GM06990 (cell line): Measurements from ENCODE around the gene KLHL6.

Experiments used
- DNase-seq: peaks from one replicate; pipeline ENCODE4 v3.0.0-alpha.2; 2011; ENCODE audit not compliant: insufficient read length; ENCODE audit errors: extremely low read depth
- H3K27me3 ChIP-seq: replicated peaks from 2 replicates; pipeline ENCODE4 v1.6.0; 2011; ENCODE audit warnings: low read length; ENCODE audit not compliant: control insufficient read depth, insufficient read depth
- H3K36me3 ChIP-seq: 2 replicates; pipeline ENCODE4 v1.5.1; 2011; ENCODE audit warnings: low read length; ENCODE audit not compliant: control insufficient read depth, insufficient read depth
- H3K4me3 ChIP-seq: replicated peaks from 2 replicates; pipeline ENCODE4 v1.5.1; 2011; ENCODE audit warnings: low read depth, mild to moderate bottlenecking, control low read depth, low read length
- CTCF ChIP-seq: IDR thresholded peaks from 2 replicates; pipeline ENCODE4 v1.5.1; 2011; ENCODE audit warnings: low read length, control low read depth, mild to moderate bottlenecking, inconsistent platforms; ENCODE audit not compliant: insufficient read depth, poor library complexity, severe bottlenecking

The KLHL6 gene

GRCh38 chr3:183491923-183492848 is 63.3 kb downstream of the KLHL6 start:
- TF ChIP-seq CTCF, result no peak
- DNase-seq, result no peak
- Histone ChIP-seq H3K36me3 (peaks cover 7% of the 10 kb centered on the region), H3K4me3 (no peak overlapping the region), H3K27me3 (no peaks in the 10 kb centered on the region; the same call in 1 of the 2 replicates)

- Histone ChIP-seq H3K36me3 (peaks cover 7% of the 10 kb centered on the region), H3K27me3 (peaks cover 3% of the 10 kb centered on the region), H3K4me3 (no peak overlapping the region)
- no peak for TF ChIP-seq CTCF
- no peak for DNase-seq
Measured at GRCh38 chr3:183491109-183491922, 64.2 kb downstream of the KLHL6 start.

DNA sequence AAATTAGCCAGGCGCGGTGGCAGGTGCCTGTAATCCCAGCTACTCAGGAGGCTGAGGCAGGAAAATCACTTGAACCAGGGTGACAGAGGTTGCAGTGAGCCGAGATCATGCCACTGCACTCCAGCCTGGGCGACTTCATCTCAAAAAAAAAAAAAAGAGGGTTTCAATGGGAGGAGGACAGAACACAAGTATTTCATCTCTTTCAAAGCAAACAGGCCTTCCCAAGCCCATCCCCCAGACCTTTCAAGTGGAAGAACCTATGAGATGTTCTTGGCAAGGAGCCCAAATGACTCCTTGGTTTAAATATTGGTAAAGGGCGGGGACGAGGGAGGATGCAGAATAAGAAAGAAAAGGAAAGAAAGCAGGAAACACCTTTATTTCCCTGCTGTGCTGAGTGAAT is 64.9 kb downstream of the KLHL6 start:
- Histone ChIP-seq H3K4me3 (no peak overlapping the region), H3K36me3 (peaks cover 7% of the 10 kb centered on the region), H3K27me3 (peaks cover 3% of the 10 kb centered on the region)
- no peak for TF ChIP-seq CTCF
- DNase-seq, result no peak

GRCh38 chr3:183490211-183490601 is 65.3 kb downstream of the KLHL6 start:
- peaks cover 3% of the 10 kb centered on the region for H3K27me3 ChIP-seq
- no peak for DNase-seq
- H3K36me3 ChIP-seq, result peaks cover 7% of the 10 kb centered on the region
- no peak for TF ChIP-seq CTCF
- no peak overlapping the region for H3K4me3 ChIP-seq

- no peak for DNase-seq
- TF ChIP-seq CTCF, result no peak
- Histone ChIP-seq H3K4me3 (no peak overlapping the region), H3K36me3 (peaks cover 7% of the 10 kb centered on the region), H3K27me3 (peaks cover 3% of the 10 kb centered on the region)
Measured at GRCh38 chr3:183489455-183490210, 65.9 kb downstream of the KLHL6 start.
